Dermis blood vessel endothelial cell (primary cell): ENCODE measurements around the gene ABR. TPM values are rescaled to one million over a fixed set of nuclear protein-coding genes. Genes with fewer than 3 reads are reported as not detected.
A peak's percentile ranks its signal among the peaks of the same experiment; 100 is the strongest.
"Not testable (repeated sequence)": the region's sequence is repeated elsewhere in the genome, so short reads cannot be mapped to it uniquely, and the experiment has no call there.

Experiments used
- DNase-seq: peaks from one replicate; pipeline ENCODE4 v3.0.0; 2010
- total RNA-seq: library from RNA; depleted of rRNA; stranded (reverse); fragments of >200 nt; gene quantifications from 2 replicates; pipeline ENCODE4 v1.2.3, GENCODE V29; 2014

The ABR gene
- total RNA-seq, 1 donor from 2014 or later: 38.5 TPM

DNA sequence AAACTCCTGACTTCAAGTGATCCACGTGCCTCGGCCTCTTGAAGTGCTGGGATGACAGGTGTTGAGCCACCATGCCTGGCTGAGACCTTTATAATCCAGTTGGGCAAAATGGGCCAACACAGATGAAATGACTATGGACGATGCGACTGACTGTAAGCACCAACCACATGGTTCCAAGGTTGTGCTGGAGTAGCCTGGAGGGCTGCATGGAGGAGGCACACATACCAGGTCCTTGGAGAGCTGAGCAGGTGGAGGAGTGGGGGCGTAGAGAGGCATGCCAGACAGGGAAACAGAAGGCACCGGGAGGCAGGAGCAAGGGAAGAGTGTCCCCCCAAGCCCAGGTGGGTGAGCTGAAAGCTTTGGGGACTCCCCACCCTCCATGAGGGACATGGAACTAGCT, 85.2 kb downstream of the ABR start:
- DNase-seq: no peak

DNA sequence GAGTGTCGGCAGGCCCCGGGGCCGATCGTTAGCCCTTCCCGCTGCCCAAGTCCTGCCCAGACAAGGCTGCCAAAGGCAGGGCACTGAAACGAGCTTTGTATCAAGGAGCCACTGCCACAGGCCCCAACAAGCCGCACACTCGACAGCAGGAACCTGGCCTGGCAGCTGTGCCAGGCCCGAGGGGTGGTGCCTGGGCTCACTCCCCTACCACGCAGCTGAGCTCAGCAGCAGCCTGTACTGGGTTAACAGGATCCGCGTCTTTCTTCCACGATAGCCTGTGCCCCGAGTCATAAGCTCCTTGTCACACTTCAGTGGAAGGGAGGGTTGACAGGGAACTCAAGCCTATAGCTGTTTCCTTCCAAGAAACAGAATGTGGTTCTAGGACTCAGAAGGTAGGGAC, 87.9 kb downstream of the ABR start:
- DNase-seq: no peak

DNA sequence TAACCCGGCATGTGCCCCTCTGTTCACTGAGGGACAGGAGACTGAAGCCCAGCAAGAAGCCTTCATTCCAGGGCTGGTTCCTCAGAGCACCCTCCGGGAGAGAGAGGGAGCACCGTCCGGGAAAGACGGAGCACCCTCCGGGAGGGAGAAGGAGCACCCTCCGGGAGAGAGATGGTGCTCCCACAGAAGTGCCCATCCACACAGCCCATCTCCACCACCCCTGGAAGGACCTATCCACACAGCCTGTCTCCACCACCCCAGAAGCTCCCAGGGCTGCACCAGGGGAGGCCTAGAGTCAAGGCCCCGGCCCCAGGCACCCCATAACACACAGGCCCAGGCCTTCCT, 88.6 kb downstream of the ABR start:
- DNase-seq: no peak

DNA sequence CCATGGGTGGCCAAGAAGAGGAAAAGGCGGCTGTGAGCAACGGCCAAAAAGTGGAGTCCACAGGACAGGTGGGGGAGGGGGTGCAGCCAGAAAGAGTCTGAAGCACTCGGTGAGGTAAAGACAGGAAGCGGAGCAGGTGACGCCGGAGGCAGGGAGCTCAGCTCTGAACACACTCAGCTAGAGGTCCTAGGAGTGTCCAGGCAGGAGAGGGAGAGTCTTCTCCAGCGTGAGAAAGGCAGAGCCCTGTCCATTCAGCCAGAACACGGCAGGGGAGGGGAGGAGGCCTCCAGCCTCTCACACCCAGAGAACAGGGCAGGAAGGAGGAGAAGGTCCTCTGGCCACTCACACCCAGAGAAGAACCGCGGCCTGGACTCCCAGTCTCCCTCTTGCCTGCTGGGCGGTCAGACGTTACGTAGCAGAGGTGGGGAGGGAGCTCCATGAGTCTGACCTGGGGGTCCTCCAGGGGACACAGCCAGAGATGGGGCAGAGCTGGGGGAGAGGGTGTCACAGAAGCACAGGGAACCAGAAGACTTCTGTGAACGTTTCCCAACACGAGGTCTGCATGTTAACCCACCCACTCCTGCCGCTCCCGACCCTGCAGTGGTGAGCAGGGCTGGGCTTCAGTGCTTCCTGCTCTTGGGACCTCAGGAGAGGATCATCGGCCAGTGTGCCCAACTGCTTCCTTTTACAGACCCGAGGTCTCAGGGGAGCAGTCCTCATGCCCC, 89.2 kb downstream of the ABR start:
- no peak for DNase-seq

DNA sequence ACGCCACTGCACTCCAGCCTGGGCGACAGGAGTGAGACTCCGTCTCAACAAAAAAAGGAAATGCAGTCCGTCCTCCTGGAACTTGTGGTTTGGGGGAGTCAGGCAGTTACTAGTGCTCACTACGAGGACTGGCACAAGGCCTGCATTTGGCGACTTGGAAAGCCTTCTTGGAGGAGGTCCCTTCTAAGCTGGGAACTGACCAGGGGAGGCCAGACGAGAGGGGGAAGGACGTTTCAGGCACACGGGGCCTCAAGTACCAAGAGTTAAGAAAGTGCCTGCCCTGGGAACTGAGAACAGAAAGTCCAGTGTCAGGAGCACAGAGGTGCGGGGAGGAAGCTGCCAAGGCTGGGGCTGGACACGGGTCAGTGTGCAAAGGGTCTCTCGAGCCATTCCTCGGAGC, 89.9 kb downstream of the ABR start:
- no peak for DNase-seq

DNA sequence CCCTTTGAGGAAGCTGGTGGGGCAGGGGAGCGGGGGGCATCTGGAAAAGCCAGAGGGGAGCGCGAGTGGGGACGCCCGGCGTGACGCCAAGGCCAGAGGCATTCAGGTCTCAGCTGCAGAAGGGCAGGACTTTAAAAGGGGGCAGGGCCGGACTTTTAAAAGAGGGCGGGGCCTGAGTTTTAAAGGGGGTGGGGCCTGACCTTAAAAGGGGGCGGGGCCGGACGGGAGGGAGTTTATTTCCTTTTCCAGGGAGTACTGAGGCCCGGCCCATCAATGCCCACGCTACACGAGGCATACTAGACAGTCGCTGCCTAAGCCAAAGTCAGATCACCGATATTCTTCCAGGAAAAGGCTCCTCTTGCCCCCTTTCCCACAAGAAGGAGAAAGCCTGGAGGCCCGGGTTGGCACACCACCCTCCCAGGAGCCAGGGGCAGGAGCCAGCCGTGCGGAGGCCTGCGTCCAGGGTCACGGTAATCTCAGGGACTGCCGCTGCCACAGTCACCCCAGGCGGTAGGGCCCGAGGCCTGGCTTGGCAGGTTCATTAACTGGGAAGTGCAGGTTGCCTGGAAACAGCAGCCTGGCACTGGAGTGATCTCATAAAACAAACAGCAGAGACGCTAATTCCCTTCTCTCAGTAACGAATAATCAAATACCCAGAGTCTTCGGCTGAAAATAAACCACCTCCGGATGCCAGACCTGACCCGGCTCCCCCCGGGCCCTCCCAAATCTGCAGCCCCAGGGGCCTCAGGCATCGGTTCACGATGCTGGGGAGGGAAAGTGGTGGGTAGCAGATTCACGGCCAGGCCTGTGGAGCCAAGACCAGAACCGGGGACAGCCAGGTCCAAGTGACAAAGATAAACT, 92.2 kb downstream of the ABR start:
- DNase-seq: peak; percentile 84

DNA sequence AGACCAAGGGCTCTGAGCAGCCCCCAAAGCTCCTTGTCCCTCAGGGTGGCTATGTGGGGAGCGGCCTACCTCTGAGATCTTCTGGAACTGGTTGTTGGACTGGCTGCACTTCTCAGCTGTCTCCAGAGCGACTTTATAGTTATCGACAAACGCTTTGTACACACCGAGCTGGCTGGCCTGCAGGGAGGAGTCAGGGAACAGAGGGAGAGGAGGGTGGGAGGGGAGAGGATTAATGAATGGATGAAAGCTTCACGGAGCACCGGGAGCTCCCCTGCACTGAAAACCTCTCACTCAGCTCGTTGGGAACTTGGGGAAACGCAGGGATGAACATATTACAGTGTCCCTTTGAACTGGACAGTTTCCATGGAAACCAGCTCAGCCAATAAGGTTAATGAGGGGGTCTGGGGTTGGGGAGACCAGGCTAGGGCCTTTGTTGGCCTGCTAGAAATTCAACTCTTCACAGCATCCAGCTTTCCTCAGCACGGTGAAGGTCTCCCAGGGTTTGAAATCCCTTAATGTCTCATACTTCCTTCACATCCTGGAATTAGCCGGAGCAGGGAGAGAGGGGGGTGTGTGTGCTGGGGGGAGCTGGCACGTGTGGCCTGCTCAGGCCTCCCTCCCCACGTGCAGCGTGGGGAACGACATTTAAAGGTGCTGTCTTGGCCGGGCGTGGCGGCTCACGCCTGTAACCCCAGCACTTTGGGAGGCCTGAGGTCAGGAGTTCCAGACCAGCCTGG, 96.2 kb downstream of the ABR start:
- peak; percentile 81 for DNase-seq

DNA sequence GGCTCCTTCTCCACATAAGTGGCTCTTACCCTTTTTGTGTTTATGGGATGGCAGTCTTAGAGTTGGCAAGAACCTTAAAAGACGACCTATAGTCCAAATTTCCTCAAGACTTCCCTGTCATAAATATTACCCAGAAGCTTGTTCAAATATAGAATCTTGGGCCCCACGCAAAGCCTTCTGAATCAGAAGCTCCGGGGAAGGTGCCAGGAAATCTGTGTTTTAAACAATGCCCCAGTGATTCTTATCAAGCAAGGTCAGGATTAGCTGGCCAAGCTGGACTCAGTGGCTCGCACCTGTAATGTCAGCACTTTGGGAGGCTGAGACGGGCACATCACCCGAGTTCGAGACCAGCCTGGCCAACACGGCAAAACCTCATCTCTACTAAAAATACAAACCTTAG, 97.2 kb downstream of the ABR start:
- DNase-seq: peak; percentile 91

DNA sequence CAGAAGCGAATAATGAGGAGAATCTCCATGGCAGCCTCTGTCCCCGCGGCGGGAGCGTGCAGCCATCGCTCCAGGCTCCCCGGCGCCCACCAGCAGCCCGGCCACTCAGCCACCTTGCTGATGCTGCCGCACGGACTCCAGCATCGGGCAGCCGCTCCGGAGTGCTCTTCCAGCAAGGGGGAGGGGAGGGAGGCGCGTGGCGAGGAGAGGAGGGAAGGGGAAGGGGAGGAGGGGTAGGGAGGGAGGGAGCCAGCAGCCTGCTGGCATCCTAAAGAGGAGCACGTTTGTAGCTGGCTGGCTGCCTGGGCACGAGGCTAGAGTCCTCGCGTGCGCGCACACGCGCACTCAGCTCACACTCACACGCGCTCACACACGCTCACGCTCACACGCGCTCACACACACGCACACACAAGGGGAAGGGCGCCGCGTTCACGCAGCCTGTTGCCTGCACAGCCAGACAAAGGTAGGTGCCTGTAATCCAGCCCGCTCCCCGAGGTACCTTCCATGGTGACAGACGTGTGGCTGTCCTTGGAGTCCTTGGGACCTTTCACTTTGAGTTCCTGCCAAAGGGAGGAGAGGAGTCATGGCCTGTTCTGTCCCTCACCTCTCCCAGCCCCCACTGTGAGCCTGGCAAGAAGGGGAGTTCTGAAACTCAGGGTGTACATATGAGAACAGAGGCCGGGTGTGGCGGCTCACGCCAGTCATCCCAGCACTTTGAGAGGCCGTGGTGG, 100.8 kb downstream of the ABR start:
- DNase-seq: no peak

DNA sequence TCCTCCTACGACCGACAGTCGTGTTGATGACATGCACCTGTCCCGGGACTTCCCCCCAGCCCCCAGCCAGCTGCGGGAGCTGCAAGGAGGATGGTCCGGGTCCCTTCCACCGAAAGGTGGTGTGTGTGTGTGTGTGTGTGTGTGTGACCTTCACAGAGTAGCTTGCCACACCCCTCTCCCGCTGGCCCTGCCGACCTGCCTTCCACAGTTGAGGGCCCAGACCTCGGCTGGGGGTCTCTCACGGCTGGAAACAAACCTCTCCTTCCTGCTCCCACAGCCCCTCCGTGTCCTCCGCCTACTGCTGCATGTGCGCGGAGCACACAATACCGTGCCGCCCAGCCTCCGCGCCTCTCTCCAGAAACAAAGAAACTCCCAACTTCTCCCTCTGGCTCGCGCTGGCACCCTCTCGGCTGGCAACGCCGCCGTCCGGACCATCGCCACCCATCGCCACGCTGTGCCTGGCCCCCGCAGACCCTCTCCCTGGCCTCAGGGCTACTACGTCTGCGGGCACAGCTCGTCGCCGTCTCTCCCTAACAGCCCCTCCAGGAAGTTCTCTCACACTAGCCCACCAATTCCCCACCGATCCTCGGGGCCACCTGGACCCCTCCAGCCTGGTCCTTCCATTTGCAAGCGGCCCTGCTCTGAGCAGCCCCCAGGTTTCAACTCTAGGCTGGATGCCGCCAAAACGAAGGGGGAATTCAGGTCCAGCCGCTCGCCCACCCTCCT, 101.6 kb downstream of the ABR start:
- DNase-seq: no peak

DNA sequence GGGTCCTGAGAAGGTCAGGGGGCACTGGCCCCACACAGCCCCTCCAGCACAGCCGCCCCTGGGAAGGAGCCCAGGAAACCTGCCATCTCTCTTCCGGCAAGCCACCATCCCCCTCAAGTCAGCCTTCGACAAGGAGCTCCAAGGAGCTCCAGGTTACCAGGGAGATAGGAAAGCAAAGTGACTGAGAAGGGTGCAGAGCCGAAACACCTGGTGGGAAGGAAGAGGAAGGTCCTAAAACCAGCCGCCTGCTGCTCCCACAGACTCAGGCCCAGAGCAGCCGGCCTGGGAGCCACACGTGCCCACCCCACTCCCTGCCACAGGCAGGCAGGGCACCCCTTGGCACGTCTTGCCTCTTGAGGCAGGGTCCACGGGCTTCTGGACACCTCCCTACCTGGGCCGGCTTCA, 102.2 kb downstream of the ABR start:
- DNase-seq: no peak

DNA sequence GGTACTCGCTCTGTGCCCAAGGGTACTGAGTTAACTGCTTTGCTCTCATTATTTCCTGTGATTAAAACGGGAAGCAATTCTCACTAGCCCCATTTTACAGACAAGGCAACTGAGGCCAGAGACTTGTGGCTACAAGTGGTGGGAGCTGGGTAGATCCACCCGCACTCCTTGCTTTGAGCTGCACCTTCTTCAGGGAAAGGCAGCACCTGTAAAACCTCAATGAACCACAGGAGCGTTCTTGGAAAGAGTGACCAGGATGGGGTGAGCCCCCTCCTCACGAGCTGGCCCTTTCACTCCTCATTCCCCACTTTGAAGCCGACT, 102.8 kb downstream of the ABR start:
- DNase-seq: no peak

DNA sequence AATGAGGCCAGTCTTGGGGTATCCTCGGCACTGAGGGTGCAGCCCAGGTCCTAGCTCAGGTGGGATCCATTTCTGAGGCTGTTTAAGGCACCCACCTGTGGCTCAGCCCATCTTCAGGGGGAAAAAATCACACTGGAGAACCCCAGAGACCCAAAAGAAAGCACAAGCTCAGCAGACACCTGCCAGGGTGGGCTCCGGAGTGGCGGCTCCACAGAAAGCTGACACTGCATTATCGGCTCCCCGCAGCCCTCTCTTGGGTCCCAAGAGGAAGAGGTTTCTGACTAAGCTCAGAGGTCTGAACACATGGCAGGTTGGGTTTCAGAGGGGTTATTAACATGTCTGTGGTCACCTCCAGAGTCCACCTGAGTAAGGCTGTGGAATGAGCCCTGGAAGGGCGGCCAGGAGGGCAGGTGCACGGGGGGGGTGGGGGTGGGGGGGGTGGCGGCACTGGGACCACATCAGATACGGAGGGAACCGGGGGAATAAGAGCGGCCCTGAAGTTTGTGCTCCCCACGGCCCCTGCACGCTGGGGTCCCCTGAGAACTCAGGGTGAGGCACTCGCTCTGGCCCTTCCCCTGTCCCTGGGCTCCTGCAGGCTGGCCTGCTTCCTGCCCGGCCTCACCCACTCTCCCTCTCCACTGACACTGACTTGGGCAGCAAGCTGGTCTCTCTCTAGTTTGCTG, 103.3 kb downstream of the ABR start:
- no peak for DNase-seq

DNA sequence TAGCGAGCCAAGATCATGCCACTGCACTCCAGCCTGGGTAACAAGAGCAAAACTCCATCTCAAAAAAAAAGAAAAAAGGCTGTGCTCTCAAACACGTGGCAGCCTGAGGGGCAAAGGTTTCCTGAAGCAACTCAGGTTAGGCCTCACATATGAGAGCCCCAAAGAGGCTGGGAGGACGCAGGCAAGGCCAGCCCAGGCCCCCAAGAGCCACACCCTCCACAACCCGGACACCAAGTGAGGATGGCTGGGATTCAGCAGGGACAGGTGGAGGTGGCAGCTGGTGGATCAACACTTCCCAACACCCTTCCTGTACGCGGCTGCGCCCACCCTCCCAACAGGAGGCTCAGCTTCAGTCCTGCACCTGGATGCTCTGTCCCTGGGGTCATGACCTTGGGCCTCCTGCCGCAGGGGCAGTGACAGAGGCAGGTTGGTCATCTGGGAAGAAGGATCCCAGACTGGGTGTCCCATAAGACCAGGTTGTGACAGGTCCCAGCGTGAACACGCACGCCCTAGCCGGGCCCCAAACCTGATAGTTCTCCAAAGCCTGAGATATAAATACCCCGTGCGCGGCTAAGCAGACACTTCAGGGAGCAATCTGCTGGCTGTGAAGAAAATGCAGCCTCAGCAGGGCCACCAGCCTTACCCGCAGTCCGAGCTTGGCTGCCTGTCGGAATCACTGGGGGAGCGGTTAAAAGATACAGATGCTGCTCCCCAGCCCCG, 104.7 kb downstream of the ABR start:
- DNase-seq: no peak

DNA sequence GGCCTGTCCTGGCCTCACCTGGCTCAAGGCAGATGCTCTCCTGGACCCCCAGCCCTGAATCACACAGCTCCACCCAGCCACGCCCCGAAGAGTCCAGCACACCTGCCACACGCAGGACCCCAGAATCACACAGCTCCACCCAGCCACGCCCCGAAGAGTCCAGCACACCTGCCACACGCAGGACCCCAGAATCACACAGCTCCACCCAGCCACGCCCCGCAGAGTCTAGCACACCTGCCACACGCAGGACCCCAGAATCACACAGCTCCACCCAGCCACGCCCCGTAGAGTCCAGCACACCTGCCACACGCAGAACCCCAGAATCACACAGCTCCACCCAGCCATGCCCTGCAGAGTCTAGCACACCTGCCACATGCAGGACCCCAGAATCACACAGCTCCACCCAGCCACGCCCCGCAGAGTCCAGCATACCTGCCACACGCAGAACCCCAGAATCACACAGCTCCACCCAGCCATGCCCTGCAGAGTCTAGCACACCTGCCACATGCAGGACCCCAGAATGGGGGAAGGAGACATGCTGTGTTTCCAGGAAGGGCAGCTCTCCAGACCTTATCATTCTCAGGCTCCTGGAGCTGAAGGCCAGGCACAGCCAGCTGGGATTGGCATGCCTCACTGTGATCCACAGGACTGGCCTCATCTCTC, 105.7 kb downstream of the ABR start:
- not testable (repeated sequence) for DNase-seq

DNA sequence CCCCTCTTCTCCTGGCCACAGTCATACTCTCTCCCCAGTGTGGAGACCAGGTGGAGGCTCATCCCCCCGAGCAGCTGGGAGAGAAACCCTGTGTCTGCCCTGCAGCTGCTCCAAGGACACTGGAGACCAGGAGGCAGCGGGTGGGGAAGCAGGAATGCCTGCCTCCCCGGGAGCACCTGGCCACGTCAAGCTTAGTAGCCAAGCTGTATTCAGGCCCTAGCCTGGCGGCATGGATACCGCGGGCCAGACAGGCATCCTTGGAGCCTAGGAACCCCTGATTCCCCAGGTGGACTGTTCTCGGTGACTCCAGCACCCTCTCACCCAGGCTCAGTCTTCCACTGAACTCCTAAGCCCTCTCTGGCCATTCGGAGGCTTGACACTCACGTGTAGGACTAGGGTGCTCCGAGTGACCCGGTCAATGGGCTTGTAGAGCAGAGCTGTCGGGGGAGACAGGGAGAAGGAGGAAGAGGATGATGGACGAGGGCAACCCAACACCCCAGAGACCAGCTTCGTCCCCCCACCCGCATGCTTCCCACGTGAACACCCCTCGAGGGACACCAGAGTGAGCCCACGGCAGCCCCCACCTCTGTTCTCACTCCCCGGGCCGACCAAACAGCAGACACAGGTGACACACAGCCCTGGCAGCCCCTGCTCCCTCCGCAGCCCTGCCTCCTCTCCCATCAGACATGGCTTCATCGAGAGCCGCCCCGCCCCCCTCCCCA, 106.4 kb downstream of the ABR start:
- no peak for DNase-seq

DNA sequence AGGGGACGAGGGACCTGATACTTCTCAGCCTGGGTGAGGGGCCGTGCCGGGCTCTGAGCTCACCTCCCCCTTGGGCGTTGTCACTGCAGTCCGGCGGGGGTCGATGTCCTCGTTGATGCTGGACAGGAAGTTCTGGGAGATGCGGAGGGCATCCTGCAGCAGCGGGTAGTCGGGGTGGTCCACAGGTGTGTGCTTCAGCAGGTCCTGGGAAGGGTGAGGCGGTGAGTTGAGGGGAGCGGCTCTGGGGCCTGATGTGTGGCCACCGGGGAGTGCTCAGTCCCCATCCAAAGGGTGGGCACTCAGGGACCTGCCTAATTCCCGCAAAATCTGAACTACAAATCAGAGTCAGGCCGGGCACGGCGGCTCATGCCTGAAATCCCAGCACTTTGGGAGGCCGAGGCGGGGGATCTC, 107.2 kb downstream of the ABR start:
- no peak for DNase-seq

DNA sequence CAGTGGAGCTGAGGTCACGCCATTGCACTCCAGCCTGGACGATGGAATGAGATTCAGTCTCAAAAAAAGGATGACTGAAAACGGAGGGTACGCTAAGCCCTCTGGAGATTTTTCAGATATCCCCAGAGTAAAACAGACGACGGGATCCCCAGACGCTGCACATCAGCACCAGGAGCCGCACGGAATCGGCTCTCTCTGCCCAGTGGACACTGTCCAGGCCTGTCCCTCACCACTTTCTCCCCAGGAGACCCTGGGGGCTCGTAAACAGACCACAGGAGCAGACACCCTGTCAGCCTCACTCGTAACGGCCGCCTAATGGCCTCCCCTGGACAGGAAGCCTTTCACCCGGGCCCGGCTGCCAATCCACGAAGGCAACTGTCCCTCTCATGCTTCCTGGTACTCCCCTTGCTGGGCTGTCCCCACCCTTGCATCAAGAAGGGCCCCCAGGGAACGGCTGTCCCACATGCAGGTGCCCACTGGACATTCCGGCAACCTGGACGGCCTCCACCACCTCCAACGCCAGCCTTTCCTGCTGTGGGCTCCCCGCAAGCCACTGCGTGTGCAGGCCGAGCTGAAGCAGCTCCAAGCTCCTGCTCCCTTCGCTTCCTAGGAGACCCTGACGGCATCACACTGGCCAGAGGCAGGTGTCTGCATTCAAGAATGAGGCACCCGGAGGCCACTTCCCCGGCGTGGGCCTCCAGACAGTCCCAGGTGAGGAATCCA, 108.5 kb downstream of the ABR start:
- DNase-seq: no peak

DNA sequence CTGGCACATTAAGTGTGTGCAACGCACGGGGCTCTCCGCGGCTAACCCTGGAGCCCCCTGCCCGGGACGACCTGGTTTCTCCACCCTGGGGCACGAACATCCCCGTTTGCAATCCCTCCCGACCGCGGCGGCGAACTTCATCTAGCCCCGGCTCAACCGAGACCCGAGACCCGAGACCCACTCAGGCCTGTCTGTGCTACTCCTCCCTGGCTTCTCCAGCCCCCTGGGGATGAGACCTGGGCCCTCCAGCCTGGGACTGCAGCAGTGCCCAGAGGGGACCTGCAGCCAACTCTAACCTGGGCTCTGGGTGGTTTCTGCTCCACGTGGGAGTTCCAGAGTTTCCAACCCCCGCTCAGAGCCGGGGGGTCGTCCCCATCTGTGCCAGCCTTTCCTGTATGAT, 109.4 kb downstream of the ABR start:
- no peak for DNase-seq
